WTC11 (cell line): Measurements from ENCODE around the gene C5AR1. TPM values are rescaled to one million over a fixed set of nuclear protein-coding genes. Genes with fewer than 3 reads are reported as not detected.

Source experiments
- ATAC-seq: fragments of 200-7000 bp; cut with Tn5 transposase; 2 replicates; pipeline ENCODE4 v1.10.0; 2021; ENCODE audit warnings: mild to moderate bottlenecking, moderate library complexity
- CTCF ChIA-PET: fragments of 300-600 bp; sonication (Branson Sonifier 250); formaldehyde crosslinking; loops from one replicate; lab custom pipeline; 2021; ENCODE audit warnings: antibody characterized with exemption; lab: Charles Lee
- POLR2A ChIA-PET: fragments of 350-600 bp; sonication (Branson Sonifier 250); formaldehyde crosslinking; loops from one replicate; lab custom pipeline; 2021; ENCODE audit warnings: antibody characterized with exemption; lab: Charles Lee
- DNase-seq: peaks from one replicate; pipeline ENCODE4 v3.0.0; 2021; ENCODE audit warnings: low spot score
- H3K27ac Mint-ChIP-seq: 2 replicates; pipeline ENCODE4 v1.8.0; 2021; ENCODE audit warnings: mixed read lengths
- H3K27me3 Mint-ChIP-seq: 2 replicates; pipeline ENCODE4 v1.8.0; 2021; ENCODE audit warnings: low read depth, mild to moderate bottlenecking, moderate library complexity, mixed read lengths
- H3K36me3 Mint-ChIP-seq: 2 replicates; pipeline ENCODE4 v1.8.0; 2021; ENCODE audit warnings: mixed read lengths
- H3K4me1 Mint-ChIP-seq: 2 replicates; pipeline ENCODE4 v1.8.0; 2022; ENCODE audit warnings: mixed read lengths
- H3K4me3 Mint-ChIP-seq: 2 replicates; pipeline ENCODE4 v1.8.0; 2021; ENCODE audit warnings: mild to moderate bottlenecking, moderate library complexity, mixed read lengths
- H3K9me3 Mint-ChIP-seq: 2 replicates; pipeline ENCODE4 v1.8.0; 2021; ENCODE audit warnings: mixed read lengths
- ATF3 ChIP-seq: sonication (generic); formaldehyde crosslinking; conservative IDR thresholded peaks from 2 replicates; pipeline ENCODE4 v1.8.1; 2022; ENCODE audit warnings: mild to moderate bottlenecking, missing genetic modification reagents
- ETV6 ChIP-seq: sonication (generic); formaldehyde crosslinking; IDR thresholded peaks from 2 replicates; pipeline ENCODE4 v1.8.1; 2022; ENCODE audit warnings: mild to moderate bottlenecking, missing genetic modification reagents
- GTF2I ChIP-seq: fragments of 250-450 bp; sonication (Bioruptor Pico); conservative IDR thresholded peaks from 2 replicates; pipeline ENCODE4 v1.4.0; 2021; ENCODE audit warnings: mild to moderate bottlenecking
- MXD4 ChIP-seq: fragments of 250-450 bp; sonication (Bioruptor Pico); IDR thresholded peaks from 2 replicates; pipeline ENCODE4 v1.8.0; 2021; ENCODE audit warnings: mild to moderate bottlenecking, moderate library complexity, borderline replicate concordance
- NR1H2 ChIP-seq: sonication (generic); formaldehyde crosslinking; IDR thresholded peaks from 2 replicates; pipeline ENCODE4 v1.9.0; 2021; ENCODE audit warnings: mild to moderate bottlenecking, moderate library complexity, missing genetic modification reagents
- NR3C1 ChIP-seq: sonication (generic); formaldehyde crosslinking; conservative IDR thresholded peaks from 2 replicates; pipeline ENCODE4 v1.8.1; 2023; ENCODE audit warnings: low read depth, mild to moderate bottlenecking, missing genetic modification reagents
- RELA ChIP-seq: sonication (generic); formaldehyde crosslinking; IDR thresholded peaks from 2 replicates; pipeline ENCODE4 v1.8.1; 2022; ENCODE audit warnings: missing genetic modification reagents, mild to moderate bottlenecking, borderline replicate concordance
- SMAD3 ChIP-seq: sonication (generic); formaldehyde crosslinking; IDR thresholded peaks from 2 replicates; pipeline ENCODE4 v1.8.0; 2022; ENCODE audit warnings: missing genetic modification reagents, mild to moderate bottlenecking, borderline replicate concordance
- SMAD4 ChIP-seq: sonication (generic); formaldehyde crosslinking; IDR thresholded peaks from 2 replicates; pipeline ENCODE4 v1.8.0; 2022; ENCODE audit warnings: mild to moderate bottlenecking, missing genetic modification reagents
- ZBTB21 ChIP-seq: sonication (generic); formaldehyde crosslinking; IDR thresholded peaks from 2 replicates; pipeline ENCODE4 v1.8.1; 2023; ENCODE audit warnings: mild to moderate bottlenecking, missing genetic modification reagents, borderline replicate concordance
- ZNF138 ChIP-seq: sonication (generic); formaldehyde crosslinking; conservative IDR thresholded peaks from 2 replicates; pipeline ENCODE4 v1.8.1; 2022; ENCODE audit warnings: mild to moderate bottlenecking, moderate library complexity, missing genetic modification reagents
- ZNF396 ChIP-seq: fragments of 250-450 bp; sonication (Bioruptor Pico); IDR thresholded peaks from 2 replicates; pipeline ENCODE4 v1.8.0; 2021; ENCODE audit warnings: mild to moderate bottlenecking, moderate library complexity, borderline replicate concordance
- total RNA-seq: library from RNA; stranded (reverse); gene quantifications from 3 replicates; pipeline ENCODE4 v1.2.3, GENCODE V29; 2021
- TF ChIP-seq, protein P1 (sequence below): fragments of 200-600 bp; IDR thresholded peaks from 2 replicates; pipeline ENCODE4 v1.8.0; 2022; ENCODE audit warnings: antibody characterized with exemption
- TF ChIP-seq, protein P2 (sequence below): sonication (generic); formaldehyde crosslinking; IDR thresholded peaks from 2 replicates; pipeline ENCODE4 v1.8.0; 2023; ENCODE audit warnings: missing genetic modification reagents
- TF ChIP-seq, protein P3 (sequence below): sonication (generic); formaldehyde crosslinking; IDR thresholded peaks from 2 replicates; pipeline ENCODE4 v1.8.1; 2022; ENCODE audit warnings: mild to moderate bottlenecking, missing genetic modification reagents, moderate library complexity, borderline replicate concordance
- TF ChIP-seq, protein P4 (sequence below): fragments of 250-450 bp; sonication (Bioruptor Pico); IDR thresholded peaks from 2 replicates; pipeline ENCODE4 v1.9.0; 2021; ENCODE audit warnings: mild to moderate bottlenecking, borderline replicate concordance
- TF ChIP-seq, protein P5 (sequence below): sonication (generic); formaldehyde crosslinking; IDR thresholded peaks from 2 replicates; pipeline ENCODE4 v1.8.1; 2023; ENCODE audit warnings: mild to moderate bottlenecking, missing genetic modification reagents, moderate library complexity

Gene C5AR1
- total RNA-seq, 1 experiment from 2014 or later = 0.28 TPM

GRCh38 chr19:47283405-47284059 lies 26.1 kb upstream of the C5AR1 start:
- DNase-seq (no peak), ATAC-seq (no peak)
- Mint-ChIP-seq H3K4me1 (no peaks in the 10 kb centered on the region), H3K4me3 (no peak overlapping the region), H3K9me3 (peaks cover 3% of the 10 kb centered on the region), H3K27me3 (peaks cover 5% of the 10 kb centered on the region; the same call in 1 of the 2 replicates), H3K27ac (no peak overlapping the region), H3K36me3 (0 out of 2 replicates have a peak, but pooled peaks cover 2% of the 10 kb centered on the region)
- ChIA-PET POLR2A (no interaction called here), CTCF (interaction anchor here (0.6 to 2.5 kb wide), 6 partner anchors 9 to 158 kb away, joined by 3 to 18 read pairs (median 4); partner anchors contain the start of genes DHX34 and INAFM1)
- TF ChIP-seq ZNF138 (CRISPR knock-in tag) = no peak
- TF ChIP-seq SMAD4 (CRISPR knock-in tag) = no peak
- TF ChIP-seq ZNF396 (CRISPR knock-in tag) = no peak

GRCh38 chr19:47284324-47284899 lies 25.2 kb upstream of the C5AR1 start:
- POLR2A ChIA-PET = no interaction called here
- no peak overlapping the region for H3K27ac Mint-ChIP-seq
- no peaks in the 10 kb centered on the region for H3K27me3 Mint-ChIP-seq
- H3K4me3 Mint-ChIP-seq = no peak overlapping the region
- H3K9me3 Mint-ChIP-seq = peaks cover 9% of the 10 kb centered on the region
- peaks cover 4% of the 10 kb centered on the region; the same call in 1 of the 2 replicates for H3K36me3 Mint-ChIP-seq
- ATAC-seq = peak; percentile 54
- H3K4me1 Mint-ChIP-seq = peaks cover under 1% of the 10 kb centered on the region
- TF ChIP-seq, protein P1, sequence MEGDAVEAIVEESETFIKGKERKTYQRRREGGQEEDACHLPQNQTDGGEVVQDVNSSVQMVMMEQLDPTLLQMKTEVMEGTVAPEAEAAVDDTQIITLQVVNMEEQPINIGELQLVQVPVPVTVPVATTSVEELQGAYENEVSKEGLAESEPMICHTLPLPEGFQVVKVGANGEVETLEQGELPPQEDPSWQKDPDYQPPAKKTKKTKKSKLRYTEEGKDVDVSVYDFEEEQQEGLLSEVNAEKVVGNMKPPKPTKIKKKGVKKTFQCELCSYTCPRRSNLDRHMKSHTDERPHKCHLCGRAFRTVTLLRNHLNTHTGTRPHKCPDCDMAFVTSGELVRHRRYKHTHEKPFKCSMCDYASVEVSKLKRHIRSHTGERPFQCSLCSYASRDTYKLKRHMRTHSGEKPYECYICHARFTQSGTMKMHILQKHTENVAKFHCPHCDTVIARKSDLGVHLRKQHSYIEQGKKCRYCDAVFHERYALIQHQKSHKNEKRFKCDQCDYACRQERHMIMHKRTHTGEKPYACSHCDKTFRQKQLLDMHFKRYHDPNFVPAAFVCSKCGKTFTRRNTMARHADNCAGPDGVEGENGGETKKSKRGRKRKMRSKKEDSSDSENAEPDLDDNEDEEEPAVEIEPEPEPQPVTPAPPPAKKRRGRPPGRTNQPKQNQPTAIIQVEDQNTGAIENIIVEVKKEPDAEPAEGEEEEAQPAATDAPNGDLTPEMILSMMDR = peak; percentile 85
- TF ChIP-seq NR3C1 (CRISPR knock-in tag) = no peak
- no peak for DNase-seq
- CTCF ChIA-PET = interaction anchor here (0.9 to 2.5 kb wide), 7 partner anchors 10 to 144 kb away, joined by 3 to 18 read pairs (median 5); partner anchors contain the start of genes CCDC9, DHX34 and INAFM1

- ChIA-PET CTCF (interaction anchor here (0.6 to 2.5 kb wide), 9 partner anchors 11 to 912 kb away, joined by 3 to 18 read pairs (median 4); partner anchors contain the start of gene DHX34), POLR2A (no interaction called here)
- peak; percentile 88 for DNase-seq
Measured at GRCh38 chr19:47296036-47296435, 13.6 kb upstream of the C5AR1 start.

More at GRCh38 chr19:47296036-47296435, 13.6 kb upstream of the C5AR1 start:
- no peaks in the 10 kb centered on the region for H3K36me3 Mint-ChIP-seq
- no peak overlapping the region for H3K4me3 Mint-ChIP-seq
- peaks cover 7% of the 10 kb centered on the region for H3K4me1 Mint-ChIP-seq
- H3K27me3 Mint-ChIP-seq = no peaks in the 10 kb centered on the region
- TF ChIP-seq GTF2I (CRISPR knock-in tag) (0 out of 2 replicates have a peak, but pooled peaks have one; percentile 19), ZBTB21 (CRISPR knock-in tag) (no peak), ATF3 (CRISPR knock-in tag) (no peak), ETV6 (no peak), MXD4 (CRISPR knock-in tag) (no peak), NR3C1 (CRISPR knock-in tag) (no peak), RELA (no peak), SMAD4 (CRISPR knock-in tag) (no peak), SMAD3 (CRISPR knock-in tag) (no peak), NR1H2 (CRISPR knock-in tag) (no peak)
- TF ChIP-seq, protein P2, sequence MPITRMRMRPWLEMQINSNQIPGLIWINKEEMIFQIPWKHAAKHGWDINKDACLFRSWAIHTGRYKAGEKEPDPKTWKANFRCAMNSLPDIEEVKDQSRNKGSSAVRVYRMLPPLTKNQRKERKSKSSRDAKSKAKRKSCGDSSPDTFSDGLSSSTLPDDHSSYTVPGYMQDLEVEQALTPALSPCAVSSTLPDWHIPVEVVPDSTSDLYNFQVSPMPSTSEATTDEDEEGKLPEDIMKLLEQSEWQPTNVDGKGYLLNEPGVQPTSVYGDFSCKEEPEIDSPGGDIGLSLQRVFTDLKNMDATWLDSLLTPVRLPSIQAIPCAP = no peak
- TF ChIP-seq, protein P1 = peak; percentile 80
- TF ChIP-seq, protein P3, sequence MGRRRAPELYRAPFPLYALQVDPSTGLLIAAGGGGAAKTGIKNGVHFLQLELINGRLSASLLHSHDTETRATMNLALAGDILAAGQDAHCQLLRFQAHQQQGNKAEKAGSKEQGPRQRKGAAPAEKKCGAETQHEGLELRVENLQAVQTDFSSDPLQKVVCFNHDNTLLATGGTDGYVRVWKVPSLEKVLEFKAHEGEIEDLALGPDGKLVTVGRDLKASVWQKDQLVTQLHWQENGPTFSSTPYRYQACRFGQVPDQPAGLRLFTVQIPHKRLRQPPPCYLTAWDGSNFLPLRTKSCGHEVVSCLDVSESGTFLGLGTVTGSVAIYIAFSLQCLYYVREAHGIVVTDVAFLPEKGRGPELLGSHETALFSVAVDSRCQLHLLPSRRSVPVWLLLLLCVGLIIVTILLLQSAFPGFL (CRISPR knock-in tag) = no peak
- TF ChIP-seq, protein P4, sequence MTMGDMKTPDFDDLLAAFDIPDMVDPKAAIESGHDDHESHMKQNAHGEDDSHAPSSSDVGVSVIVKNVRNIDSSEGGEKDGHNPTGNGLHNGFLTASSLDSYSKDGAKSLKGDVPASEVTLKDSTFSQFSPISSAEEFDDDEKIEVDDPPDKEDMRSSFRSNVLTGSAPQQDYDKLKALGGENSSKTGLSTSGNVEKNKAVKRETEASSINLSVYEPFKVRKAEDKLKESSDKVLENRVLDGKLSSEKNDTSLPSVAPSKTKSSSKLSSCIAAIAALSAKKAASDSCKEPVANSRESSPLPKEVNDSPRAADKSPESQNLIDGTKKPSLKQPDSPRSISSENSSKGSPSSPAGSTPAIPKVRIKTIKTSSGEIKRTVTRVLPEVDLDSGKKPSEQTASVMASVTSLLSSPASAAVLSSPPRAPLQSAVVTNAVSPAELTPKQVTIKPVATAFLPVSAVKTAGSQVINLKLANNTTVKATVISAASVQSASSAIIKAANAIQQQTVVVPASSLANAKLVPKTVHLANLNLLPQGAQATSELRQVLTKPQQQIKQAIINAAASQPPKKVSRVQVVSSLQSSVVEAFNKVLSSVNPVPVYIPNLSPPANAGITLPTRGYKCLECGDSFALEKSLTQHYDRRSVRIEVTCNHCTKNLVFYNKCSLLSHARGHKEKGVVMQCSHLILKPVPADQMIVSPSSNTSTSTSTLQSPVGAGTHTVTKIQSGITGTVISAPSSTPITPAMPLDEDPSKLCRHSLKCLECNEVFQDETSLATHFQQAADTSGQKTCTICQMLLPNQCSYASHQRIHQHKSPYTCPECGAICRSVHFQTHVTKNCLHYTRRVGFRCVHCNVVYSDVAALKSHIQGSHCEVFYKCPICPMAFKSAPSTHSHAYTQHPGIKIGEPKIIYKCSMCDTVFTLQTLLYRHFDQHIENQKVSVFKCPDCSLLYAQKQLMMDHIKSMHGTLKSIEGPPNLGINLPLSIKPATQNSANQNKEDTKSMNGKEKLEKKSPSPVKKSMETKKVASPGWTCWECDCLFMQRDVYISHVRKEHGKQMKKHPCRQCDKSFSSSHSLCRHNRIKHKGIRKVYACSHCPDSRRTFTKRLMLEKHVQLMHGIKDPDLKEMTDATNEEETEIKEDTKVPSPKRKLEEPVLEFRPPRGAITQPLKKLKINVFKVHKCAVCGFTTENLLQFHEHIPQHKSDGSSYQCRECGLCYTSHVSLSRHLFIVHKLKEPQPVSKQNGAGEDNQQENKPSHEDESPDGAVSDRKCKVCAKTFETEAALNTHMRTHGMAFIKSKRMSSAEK (CRISPR knock-in tag) = no peak
- TF ChIP-seq, protein P5, sequence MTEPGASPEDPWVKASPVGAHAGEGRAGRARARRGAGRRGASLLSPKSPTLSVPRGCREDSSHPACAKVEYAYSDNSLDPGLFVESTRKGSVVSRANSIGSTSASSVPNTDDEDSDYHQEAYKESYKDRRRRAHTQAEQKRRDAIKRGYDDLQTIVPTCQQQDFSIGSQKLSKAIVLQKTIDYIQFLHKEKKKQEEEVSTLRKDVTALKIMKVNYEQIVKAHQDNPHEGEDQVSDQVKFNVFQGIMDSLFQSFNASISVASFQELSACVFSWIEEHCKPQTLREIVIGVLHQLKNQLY = no peak
- TF ChIP-seq, all 79 proteins: peak for 2
- ATAC-seq = peak; percentile 97
- Mint-ChIP-seq H3K27ac (no peak overlapping the region), H3K9me3 (no peaks in the 10 kb centered on the region)
